Neural cell (in vitro differentiated cells): Measurements from ENCODE around the gene ATP6V1G3. TPM values are rescaled to one million over a fixed set of nuclear protein-coding genes. Genes with fewer than 3 reads are reported as not detected.
"Not testable (repeated sequence)": the region's sequence is repeated elsewhere in the genome, so short reads cannot be mapped to it uniquely, and the experiment has no call there.

Source experiments
- H2AFZ ChIP-seq: fragments of 200-600, 300-800 bp; sonication (generic), shearing (Covaris generic); 2 replicates; pipeline ENCODE4 v1.6.0; 2014; ENCODE audit warnings: low read depth, mild to moderate bottlenecking, antibody characterized with exemption, low read length, moderate library complexity
- H3F3A ChIP-seq: fragments of 200-600 bp; shearing (Covaris generic); 2 replicates; pipeline ENCODE4 v1.6.1; 2016; ENCODE audit warnings: mild to moderate bottlenecking, moderate library complexity, mixed read lengths, antibody characterized with exemption, low read length; ENCODE audit not compliant: insufficient read depth, poor library complexity, severe bottlenecking
- H3K27ac ChIP-seq: fragments of 200-600, 300-800 bp; sonication (generic), shearing (Covaris generic); 2 replicates; pipeline ENCODE4 v1.5.1; 2014; ENCODE audit warnings: mild to moderate bottlenecking, low read length, moderate library complexity
- H3K27me3 ChIP-seq: fragments of 300-800, 200-600 bp; sonication (generic), shearing (Covaris generic); 2 replicates; pipeline ENCODE4 v1.6.0; 2014; ENCODE audit warnings: mild to moderate bottlenecking, low read depth, low read length, moderate library complexity; ENCODE audit not compliant: insufficient read depth
- H3K36me3 ChIP-seq: fragments of 300-800, 200-600 bp; sonication (generic), shearing (Covaris generic); 2 replicates; pipeline ENCODE4 v1.5.1; 2014; ENCODE audit warnings: mild to moderate bottlenecking, antibody characterized with exemption, low read length, moderate library complexity; ENCODE audit not compliant: insufficient read depth
- H3K4me2 ChIP-seq: fragments of 300-800, 200-600 bp; sonication (generic), shearing (Covaris generic); 2 replicates; pipeline ENCODE4 v1.6.0; 2014; ENCODE audit warnings: mild to moderate bottlenecking, low read length
- H3K4me3 ChIP-seq: fragments of 300-800, 200-600 bp; sonication (generic), shearing (Covaris generic); 2 replicates; pipeline ENCODE4 v1.5.1; 2014; ENCODE audit warnings: mild to moderate bottlenecking, low read length, moderate library complexity
- H3K79me2 ChIP-seq: fragments of 200-600 bp; shearing (Covaris generic); replicated peaks from 2 replicates; pipeline ENCODE4 v1.6.0; 2014; ENCODE audit warnings: mild to moderate bottlenecking, low read length, moderate library complexity; ENCODE audit not compliant: insufficient read depth
- H3K9ac ChIP-seq: fragments of 300-800, 200-600 bp; sonication (generic), shearing (Covaris generic); 2 replicates; pipeline ENCODE4 v1.6.1; 2016; ENCODE audit warnings: mild to moderate bottlenecking, low read length, mixed read lengths
- H3K9me2 ChIP-seq: fragments of 200-600 bp; shearing (Covaris generic); 2 replicates; pipeline ENCODE4 v1.6.1; 2016; ENCODE audit warnings: mild to moderate bottlenecking, low read length, mixed read lengths; ENCODE audit not compliant: insufficient read depth
- H3K9me3 ChIP-seq: fragments of 200-600, 300-800 bp; sonication (generic), shearing (Covaris generic); 2 replicates; pipeline ENCODE4 v1.6.1; 2016; ENCODE audit warnings: mild to moderate bottlenecking, mixed run types, low read length, moderate library complexity, mixed read lengths
- H4K20me1 ChIP-seq: fragments of 200-600 bp; shearing (Covaris generic); 2 replicates; pipeline ENCODE4 v1.6.1; 2016; ENCODE audit warnings: mild to moderate bottlenecking, mixed run types; ENCODE audit not compliant: insufficient read depth
- EP300 ChIP-seq: fragments of 450-650 bp; conservative IDR thresholded peaks from 2 replicates; pipeline ENCODE4 v1.6.1; 2014; ENCODE audit warnings: antibody characterized with exemption, mild to moderate bottlenecking, moderate library complexity; ENCODE audit not compliant: poor library complexity, severe bottlenecking
- EZH2 ChIP-seq: fragments of 200-600, 300-800 bp; shearing (Covaris generic), sonication (generic); IDR thresholded peaks from 2 replicates; pipeline ENCODE4 v1.6.1; 2014; ENCODE audit warnings: antibody characterized with exemption, low read length, borderline replicate concordance, mild to moderate bottlenecking; ENCODE audit not compliant: insufficient read depth, poor library complexity, severe bottlenecking
- MXI1 ChIP-seq: fragments of 450-650 bp; conservative IDR thresholded peaks from 2 replicates; pipeline ENCODE4 v1.6.1; 2014; ENCODE audit warnings: antibody characterized with exemption, mild to moderate bottlenecking; ENCODE audit not compliant: poor library complexity, severe bottlenecking
- POLR2AphosphoS5 ChIP-seq: IDR thresholded peaks from 2 replicates; pipeline ENCODE4 v1.6.1; 2012
- RAD21 ChIP-seq: fragments of 450-650 bp; conservative IDR thresholded peaks from 2 replicates; pipeline ENCODE4 v1.6.1; 2014; ENCODE audit warnings: antibody characterized with exemption, mild to moderate bottlenecking, moderate library complexity
- SMC3 ChIP-seq: fragments of 450-650 bp; conservative IDR thresholded peaks from 2 replicates; pipeline ENCODE4 v1.6.1; 2014; ENCODE audit warnings: antibody characterized with exemption, mild to moderate bottlenecking, moderate library complexity; ENCODE audit not compliant: poor library complexity
- TAF1 ChIP-seq: IDR thresholded peaks from 2 replicates; pipeline ENCODE4 v1.6.1; 2012; ENCODE audit warnings: low read depth
- polyA plus RNA-seq: library from polyadenylated mRNA; depleted of rRNA; stranded (reverse); fragments of >200 nt; gene quantifications from 2 replicates; pipeline ENCODE4 v1.2.3, GENCODE V29; 2014
- TF ChIP-seq, protein P1 (sequence below): IDR thresholded peaks from 2 replicates; pipeline ENCODE4 v1.6.1; 2012; ENCODE audit warnings: borderline replicate concordance
- TF ChIP-seq, protein P2 (sequence below): fragments of 450-650 bp; IDR thresholded peaks from 2 replicates; pipeline ENCODE4 v1.5.1; 2014; ENCODE audit warnings: antibody characterized with exemption, mild to moderate bottlenecking, moderate library complexity; ENCODE audit not compliant: poor library complexity, severe bottlenecking

Gene ATP6V1G3
- polyA plus RNA-seq, 1 donor from 2014 or later: not detected

GRCh38 chr1:198584163-198584562 lies 43.7 kb upstream of the ATP6V1G3 start:
- Histone ChIP-seq H3F3A (no peaks in the 10 kb centered on the region), H3K79me2 (no peaks in the 10 kb centered on the region), H3K9me2 (no peaks in the 10 kb centered on the region), H4K20me1 (no peaks in the 10 kb centered on the region), H3K9ac (no peak overlapping the region), H3K4me2 (no peak overlapping the region), H3K36me3 (no peaks in the 10 kb centered on the region), H2AFZ (no peak overlapping the region), H3K4me3 (no peak overlapping the region), H3K27ac (no peak overlapping the region), H3K27me3 (no peaks in the 10 kb centered on the region), H3K9me3 (peaks cover 5% of the 10 kb centered on the region)
- TF ChIP-seq POLR2AphosphoS5 (no peak), RAD21 (no peak)

- not testable (repeated sequence) for H3K4me3 ChIP-seq, H3K27me3 ChIP-seq, H3K9me2 ChIP-seq, H3K27ac ChIP-seq, H3K9ac ChIP-seq, H2AFZ ChIP-seq, H3K36me3 ChIP-seq, H3F3A ChIP-seq, H3K4me2 ChIP-seq, H3K79me2 ChIP-seq, H3K9me3 ChIP-seq, H4K20me1 ChIP-seq
Observed at GRCh38 chr1:198583209-198583802, 42.8 kb upstream of the ATP6V1G3 start.

- H3K79me2 ChIP-seq: no peaks in the 10 kb centered on the region
- TF ChIP-seq SMC3: no peak
- TF ChIP-seq, protein P1, sequence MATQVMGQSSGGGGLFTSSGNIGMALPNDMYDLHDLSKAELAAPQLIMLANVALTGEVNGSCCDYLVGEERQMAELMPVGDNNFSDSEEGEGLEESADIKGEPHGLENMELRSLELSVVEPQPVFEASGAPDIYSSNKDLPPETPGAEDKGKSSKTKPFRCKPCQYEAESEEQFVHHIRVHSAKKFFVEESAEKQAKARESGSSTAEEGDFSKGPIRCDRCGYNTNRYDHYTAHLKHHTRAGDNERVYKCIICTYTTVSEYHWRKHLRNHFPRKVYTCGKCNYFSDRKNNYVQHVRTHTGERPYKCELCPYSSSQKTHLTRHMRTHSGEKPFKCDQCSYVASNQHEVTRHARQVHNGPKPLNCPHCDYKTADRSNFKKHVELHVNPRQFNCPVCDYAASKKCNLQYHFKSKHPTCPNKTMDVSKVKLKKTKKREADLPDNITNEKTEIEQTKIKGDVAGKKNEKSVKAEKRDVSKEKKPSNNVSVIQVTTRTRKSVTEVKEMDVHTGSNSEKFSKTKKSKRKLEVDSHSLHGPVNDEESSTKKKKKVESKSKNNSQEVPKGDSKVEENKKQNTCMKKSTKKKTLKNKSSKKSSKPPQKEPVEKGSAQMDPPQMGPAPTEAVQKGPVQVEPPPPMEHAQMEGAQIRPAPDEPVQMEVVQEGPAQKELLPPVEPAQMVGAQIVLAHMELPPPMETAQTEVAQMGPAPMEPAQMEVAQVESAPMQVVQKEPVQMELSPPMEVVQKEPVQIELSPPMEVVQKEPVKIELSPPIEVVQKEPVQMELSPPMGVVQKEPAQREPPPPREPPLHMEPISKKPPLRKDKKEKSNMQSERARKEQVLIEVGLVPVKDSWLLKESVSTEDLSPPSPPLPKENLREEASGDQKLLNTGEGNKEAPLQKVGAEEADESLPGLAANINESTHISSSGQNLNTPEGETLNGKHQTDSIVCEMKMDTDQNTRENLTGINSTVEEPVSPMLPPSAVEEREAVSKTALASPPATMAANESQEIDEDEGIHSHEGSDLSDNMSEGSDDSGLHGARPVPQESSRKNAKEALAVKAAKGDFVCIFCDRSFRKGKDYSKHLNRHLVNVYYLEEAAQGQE: no peak
- no peak for TF ChIP-seq RAD21
- no peak for TF ChIP-seq EP300
- TF ChIP-seq TAF1: no peak
- no peak for TF ChIP-seq POLR2AphosphoS5
- TF ChIP-seq, protein P2, sequence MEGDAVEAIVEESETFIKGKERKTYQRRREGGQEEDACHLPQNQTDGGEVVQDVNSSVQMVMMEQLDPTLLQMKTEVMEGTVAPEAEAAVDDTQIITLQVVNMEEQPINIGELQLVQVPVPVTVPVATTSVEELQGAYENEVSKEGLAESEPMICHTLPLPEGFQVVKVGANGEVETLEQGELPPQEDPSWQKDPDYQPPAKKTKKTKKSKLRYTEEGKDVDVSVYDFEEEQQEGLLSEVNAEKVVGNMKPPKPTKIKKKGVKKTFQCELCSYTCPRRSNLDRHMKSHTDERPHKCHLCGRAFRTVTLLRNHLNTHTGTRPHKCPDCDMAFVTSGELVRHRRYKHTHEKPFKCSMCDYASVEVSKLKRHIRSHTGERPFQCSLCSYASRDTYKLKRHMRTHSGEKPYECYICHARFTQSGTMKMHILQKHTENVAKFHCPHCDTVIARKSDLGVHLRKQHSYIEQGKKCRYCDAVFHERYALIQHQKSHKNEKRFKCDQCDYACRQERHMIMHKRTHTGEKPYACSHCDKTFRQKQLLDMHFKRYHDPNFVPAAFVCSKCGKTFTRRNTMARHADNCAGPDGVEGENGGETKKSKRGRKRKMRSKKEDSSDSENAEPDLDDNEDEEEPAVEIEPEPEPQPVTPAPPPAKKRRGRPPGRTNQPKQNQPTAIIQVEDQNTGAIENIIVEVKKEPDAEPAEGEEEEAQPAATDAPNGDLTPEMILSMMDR: no peak
- no peak for TF ChIP-seq MXI1
- TF ChIP-seq EZH2: no peak
- H3K9me2 ChIP-seq: no peaks in the 10 kb centered on the region
- H3K9me3 ChIP-seq: no peaks in the 10 kb centered on the region
- H3K4me3 ChIP-seq: no peak overlapping the region
- H3K36me3 ChIP-seq: no peaks in the 10 kb centered on the region
- no peaks in the 10 kb centered on the region for H3K27me3 ChIP-seq
- H3K4me2 ChIP-seq: no peak overlapping the region
- H4K20me1 ChIP-seq: no peaks in the 10 kb centered on the region
- no peak overlapping the region for H3K9ac ChIP-seq
- H3F3A ChIP-seq: no peaks in the 10 kb centered on the region
- H3K27ac ChIP-seq: no peak overlapping the region
- no peak overlapping the region for H2AFZ ChIP-seq
Observed at GRCh38 chr1:198577444-198577843, 37.0 kb upstream of the ATP6V1G3 start.
